Endodermal cell (in vitro differentiated cells): ENCODE data around the gene CSF1. TPM values are rescaled to one million over a fixed set of nuclear protein-coding genes. Genes with fewer than 3 reads are reported as not detected.

Experiments
- DNase-seq: peaks from one replicate; pipeline ENCODE4 v3.0.0-alpha.2; 2017
- H3K27ac ChIP-seq: 2 replicates; pipeline ENCODE4 v1.5.1; 2013; ENCODE audit warnings: mild to moderate bottlenecking, low read depth, low read length, moderate library complexity
- H3K27me3 ChIP-seq: 2 replicates; pipeline ENCODE4 v1.6.1; 2013; ENCODE audit warnings: mild to moderate bottlenecking, low read length, moderate library complexity; ENCODE audit not compliant: insufficient read depth, control insufficient read depth, poor library complexity, severe bottlenecking
- H3K36me3 ChIP-seq: 2 replicates; pipeline ENCODE4 v1.7.0; 2013; ENCODE audit warnings: mild to moderate bottlenecking, low read length, moderate library complexity; ENCODE audit not compliant: control insufficient read depth, insufficient read depth
- H3K4me1 ChIP-seq: one replicate; pipeline ENCODE4 v1.7.0; 2013; ENCODE audit warnings: low read length; ENCODE audit not compliant: control insufficient read depth, insufficient read depth
- H3K4me3 ChIP-seq: 2 replicates; pipeline ENCODE4 v1.5.1; 2013; ENCODE audit warnings: mild to moderate bottlenecking, low read length, moderate library complexity
- H3K9ac ChIP-seq: 2 replicates; pipeline ENCODE4 v1.6.1; 2013; ENCODE audit warnings: mild to moderate bottlenecking, low read length, moderate library complexity; ENCODE audit not compliant: poor library complexity, severe bottlenecking; ENCODE audit errors: extremely low read depth
- H3K9me3 ChIP-seq: 2 replicates; pipeline ENCODE4 v1.6.1; 2013; ENCODE audit warnings: mild to moderate bottlenecking, low read length, moderate library complexity; ENCODE audit not compliant: control insufficient read depth
- H3K27ac Mint-ChIP-seq: 2 replicates; pipeline ENCODE4 v1.8.0; 2020; ENCODE audit warnings: mixed read lengths
- H3K27me3 Mint-ChIP-seq: 2 replicates; pipeline ENCODE4 v1.8.0; 2021; ENCODE audit warnings: mild to moderate bottlenecking, mixed read lengths; ENCODE audit not compliant: insufficient read depth
- H3K36me3 Mint-ChIP-seq: 2 replicates; pipeline ENCODE4 v1.8.0; 2020; ENCODE audit warnings: low read depth, mixed read lengths
- H3K4me1 Mint-ChIP-seq: 2 replicates; pipeline ENCODE4 v1.8.0; 2020; ENCODE audit warnings: mixed read lengths
- H3K4me3 Mint-ChIP-seq: 2 replicates; pipeline ENCODE4 v1.8.0; 2020; ENCODE audit warnings: mild to moderate bottlenecking, moderate library complexity, mixed read lengths
- H3K9me3 Mint-ChIP-seq: 2 replicates; pipeline ENCODE4 v1.8.0; 2020; ENCODE audit warnings: mild to moderate bottlenecking, mixed read lengths
- CTCF ChIP-seq: fragments of 200-600 bp; sonication (generic); conservative IDR thresholded peaks from 2 replicates; pipeline ENCODE4 v1.5.0; 2021; ENCODE audit warnings: antibody characterized with exemption, mild to moderate bottlenecking
- WGBS, 2 experiments: methylation state at CpG; one replicate each; pipeline versions ENCODE4 v1.1.5 to v1.1.7; 2013; ENCODE audit warnings: missing lambda C conversion rate in 2 of 2, mixed read lengths in 1 of 2; ENCODE audit not compliant: insufficient coverage in 1 of 2, insufficient read length in 1 of 2; 5-methylcytosine and 5-hydroxymethylcytosine counted together
- total RNA-seq, 2 donors: library from RNA; stranded (reverse); fragmentation: NEBNext Ultra II Directional in 1 of 2; extraction: Animal tissue kit (Norgen Biotek cat#: 25700) in 1 of 2; gene quantifications; 2 replicates in 1 of 2; 3 replicates in 1 of 2; pipeline ENCODE4 v1.2.1, GENCODE V29; 2021

The CSF1 gene
- total RNA-seq, 2 donors from 2014 or later, result 1.0 to 2.1 TPM

GRCh38 chr1:109929170-109929569 is 18.5 kb downstream of the CSF1 start:
- DNase-seq, result no peak
- no peaks in the 10 kb centered on the region for H3K36me3 ChIP-seq
- Mint-ChIP-seq H3K9me3 (no peaks in the 10 kb centered on the region), H3K27ac (no peak overlapping the region), H3K4me3 (no peak overlapping the region), H3K27me3 (peaks cover 8% of the 10 kb centered on the region), H3K36me3 (no peaks in the 10 kb centered on the region), H3K4me1 (peaks cover 19% of the 10 kb centered on the region)
- H3K4me1 ChIP-seq, result peaks cover 10% of the 10 kb centered on the region
- no peak overlapping the region for H3K4me3 ChIP-seq
- no peaks in the 10 kb centered on the region for H3K27me3 ChIP-seq
- WGBS, 2 experiments, result 91 to 100% methylated on average over 5 to 11 of the region's 11 CpGs
- no peak overlapping the region for H3K9ac ChIP-seq
- TF ChIP-seq CTCF, result no peak
- H3K9me3 ChIP-seq, result no peaks in the 10 kb centered on the region
- H3K27ac ChIP-seq, result no peak overlapping the region

- DNase-seq, result peak; percentile 46
- Histone ChIP-seq H3K4me3 (no peak overlapping the region), H3K36me3 (no peaks in the 10 kb centered on the region), H3K9me3 (no peaks in the 10 kb centered on the region), H3K27ac (peak overlapping the region; percentile 49), H3K4me1 (peaks cover 11% of the 10 kb centered on the region), H3K9ac (no peak overlapping the region), H3K27me3 (no peaks in the 10 kb centered on the region)
- peak overlapping the region; percentile 76 for H3K27ac Mint-ChIP-seq
- H3K4me3 Mint-ChIP-seq, result no peak overlapping the region
- H3K36me3 Mint-ChIP-seq, result no peaks in the 10 kb centered on the region
- peaks cover 8% of the 10 kb centered on the region for H3K27me3 Mint-ChIP-seq
- peaks cover 24% of the 10 kb centered on the region for H3K4me1 Mint-ChIP-seq
- no peak for TF ChIP-seq CTCF
- 92 to 93% methylated on average over 2 to 11 of the region's 11 CpGs for WGBS, 2 experiments
- no peaks in the 10 kb centered on the region for H3K9me3 Mint-ChIP-seq
These were observed 19.1 kb downstream of the CSF1 start for GRCh38 chr1:109929588-109930251.

GRCh38 chr1:109930252-109930993 is 19.8 kb downstream of the CSF1 start:
- Histone ChIP-seq H3K36me3 (no peaks in the 10 kb centered on the region), H3K27ac (peak overlapping the region; percentile 49), H3K27me3 (no peaks in the 10 kb centered on the region), H3K9ac (no peak overlapping the region), H3K4me3 (no peak overlapping the region), H3K4me1 (peaks cover 11% of the 10 kb centered on the region), H3K9me3 (no peaks in the 10 kb centered on the region)
- no peak overlapping the region for H3K4me3 Mint-ChIP-seq
- H3K36me3 Mint-ChIP-seq, result no peaks in the 10 kb centered on the region
- H3K27me3 Mint-ChIP-seq, result peaks cover 8% of the 10 kb centered on the region
- WGBS, 2 experiments, result 87 to 100% methylated on average over 3 to 8 of the region's 9 CpGs
- H3K27ac Mint-ChIP-seq, result peak overlapping the region; percentile 93
- DNase-seq, result peak; percentile 52
- no peaks in the 10 kb centered on the region for H3K9me3 Mint-ChIP-seq
- peaks cover 31% of the 10 kb centered on the region for H3K4me1 Mint-ChIP-seq
- no peak for TF ChIP-seq CTCF
